Loucy (cell line): ENCODE measurements around the gene RERE.
A peak's percentile ranks its signal among the peaks of the same experiment; 100 is the strongest.

ENCODE experiments used
- H2AFZ ChIP-seq: fragments of 200-600 bp; sonication (generic); 2 replicates; pipeline ENCODE4 v1.6.0; 2016; ENCODE audit warnings: antibody characterized with exemption, mild to moderate bottlenecking, low read length, moderate library complexity
- H3F3A ChIP-seq: fragments of 200-600 bp; 2 replicates; pipeline ENCODE4 v1.6.0; 2016; ENCODE audit warnings: antibody characterized with exemption, low read depth, mild to moderate bottlenecking
- H3K27me3 ChIP-seq: fragments of 200-600 bp; sonication (generic); 2 replicates; pipeline ENCODE4 v1.6.1; 2014; ENCODE audit warnings: low read length, mild to moderate bottlenecking; ENCODE audit not compliant: insufficient read depth, poor library complexity, severe bottlenecking
- H3K36me3 ChIP-seq: fragments of 200-600 bp; sonication (generic); 2 replicates; pipeline ENCODE4 v1.6.1; 2016; ENCODE audit warnings: low read length; ENCODE audit not compliant: insufficient read depth
- H3K4me1 ChIP-seq: fragments of 200-600 bp; sonication (generic); 2 replicates; pipeline ENCODE4 v1.5.1; 2014; ENCODE audit warnings: low read length, mild to moderate bottlenecking; ENCODE audit not compliant: insufficient read depth, poor library complexity, severe bottlenecking
- H3K4me2 ChIP-seq: fragments of 200-600 bp; sonication (generic); 2 replicates; pipeline ENCODE4 v1.6.0; 2014; ENCODE audit warnings: antibody characterized with exemption, low read length, low read depth, mild to moderate bottlenecking; ENCODE audit not compliant: poor library complexity, severe bottlenecking
- H3K4me3 ChIP-seq: fragments of 200-600 bp; sonication (generic); 2 replicates; pipeline ENCODE4 v1.5.1; 2014; ENCODE audit warnings: low read length, mild to moderate bottlenecking, mixed read lengths; ENCODE audit not compliant: poor library complexity, severe bottlenecking
- H3K79me2 ChIP-seq: fragments of 200-600 bp; sonication (generic); 2 replicates; pipeline ENCODE4 v1.6.1; 2014; ENCODE audit warnings: low read length; ENCODE audit not compliant: insufficient read depth
- H3K9ac ChIP-seq: fragments of 200-600 bp; sonication (generic); 2 replicates; pipeline ENCODE4 v1.6.0; 2014; ENCODE audit warnings: mild to moderate bottlenecking, low read depth, low read length, moderate library complexity; ENCODE audit not compliant: poor library complexity, severe bottlenecking
- H3K9me2 ChIP-seq: fragments of 200-600 bp; sonication (generic); replicated peaks from 2 replicates; pipeline ENCODE4 v1.6.1; 2016; ENCODE audit warnings: low read depth, low read length, mixed read lengths
- H3K9me3 ChIP-seq: fragments of 200-600 bp; sonication (generic); 2 replicates; pipeline ENCODE4 v1.6.1; 2014; ENCODE audit warnings: mild to moderate bottlenecking, antibody characterized with exemption, low read length, low read depth; ENCODE audit not compliant: insufficient read depth
- H4K20me1 ChIP-seq: fragments of 200-600 bp; sonication (generic); 2 replicates; pipeline ENCODE4 v1.6.0; 2014; ENCODE audit warnings: antibody characterized with exemption, low read length, mild to moderate bottlenecking; ENCODE audit not compliant: insufficient read depth, poor library complexity, severe bottlenecking
- EZH2phosphoT487 ChIP-seq: fragments of 200-600 bp; IDR thresholded peaks from 2 replicates; pipeline ENCODE4 v1.6.1; 2018; ENCODE audit warnings: antibody characterized with exemption, mild to moderate bottlenecking, moderate library complexity, borderline replicate concordance
- TF ChIP-seq, protein P1 (sequence below): fragments of 200-600 bp; sonication (generic); conservative IDR thresholded peaks from 2 replicates; pipeline ENCODE4 v1.5.1; 2014; ENCODE audit warnings: mild to moderate bottlenecking, antibody characterized with exemption, low read length

The RERE gene

DNA sequence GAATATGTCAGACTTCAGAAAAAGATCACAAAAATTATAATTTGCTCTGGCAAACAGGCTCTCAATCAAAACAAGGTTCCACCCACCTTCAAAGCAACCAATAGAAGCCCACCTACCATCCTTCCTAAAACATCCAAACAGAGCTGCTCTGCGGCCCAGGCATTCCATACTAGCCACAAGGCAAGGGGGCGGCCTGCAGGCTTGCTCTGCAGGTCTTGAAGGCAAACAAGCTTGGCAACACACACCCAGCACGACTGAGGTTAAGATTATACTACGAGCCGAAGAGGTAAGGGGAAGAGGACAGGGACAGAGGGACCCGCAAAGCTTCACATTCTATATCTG, 292.3 kb downstream of the RERE start:
- Histone ChIP-seq H3K27me3 (no peaks in the 10 kb centered on the region), H4K20me1 (no peaks in the 10 kb centered on the region), H3K36me3 (peaks cover 5% of the 10 kb centered on the region; the same call in 1 of the 2 replicates), H3K4me3 (peak overlapping the region; percentile 74), H3K9me3 (no peaks in the 10 kb centered on the region), H2AFZ (no peak overlapping the region), H3K4me2 (peak overlapping the region; percentile 85), H3K9me2 (no peaks in the 10 kb centered on the region), H3K9ac (peak overlapping the region; percentile 68), H3F3A (no peaks in the 10 kb centered on the region), H3K79me2 (peaks cover 36% of the 10 kb centered on the region), H3K4me1 (peaks cover 44% of the 10 kb centered on the region)
- no peak for TF ChIP-seq EZH2phosphoT487
- TF ChIP-seq, protein P1, sequence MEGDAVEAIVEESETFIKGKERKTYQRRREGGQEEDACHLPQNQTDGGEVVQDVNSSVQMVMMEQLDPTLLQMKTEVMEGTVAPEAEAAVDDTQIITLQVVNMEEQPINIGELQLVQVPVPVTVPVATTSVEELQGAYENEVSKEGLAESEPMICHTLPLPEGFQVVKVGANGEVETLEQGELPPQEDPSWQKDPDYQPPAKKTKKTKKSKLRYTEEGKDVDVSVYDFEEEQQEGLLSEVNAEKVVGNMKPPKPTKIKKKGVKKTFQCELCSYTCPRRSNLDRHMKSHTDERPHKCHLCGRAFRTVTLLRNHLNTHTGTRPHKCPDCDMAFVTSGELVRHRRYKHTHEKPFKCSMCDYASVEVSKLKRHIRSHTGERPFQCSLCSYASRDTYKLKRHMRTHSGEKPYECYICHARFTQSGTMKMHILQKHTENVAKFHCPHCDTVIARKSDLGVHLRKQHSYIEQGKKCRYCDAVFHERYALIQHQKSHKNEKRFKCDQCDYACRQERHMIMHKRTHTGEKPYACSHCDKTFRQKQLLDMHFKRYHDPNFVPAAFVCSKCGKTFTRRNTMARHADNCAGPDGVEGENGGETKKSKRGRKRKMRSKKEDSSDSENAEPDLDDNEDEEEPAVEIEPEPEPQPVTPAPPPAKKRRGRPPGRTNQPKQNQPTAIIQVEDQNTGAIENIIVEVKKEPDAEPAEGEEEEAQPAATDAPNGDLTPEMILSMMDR = no peak

DNA sequence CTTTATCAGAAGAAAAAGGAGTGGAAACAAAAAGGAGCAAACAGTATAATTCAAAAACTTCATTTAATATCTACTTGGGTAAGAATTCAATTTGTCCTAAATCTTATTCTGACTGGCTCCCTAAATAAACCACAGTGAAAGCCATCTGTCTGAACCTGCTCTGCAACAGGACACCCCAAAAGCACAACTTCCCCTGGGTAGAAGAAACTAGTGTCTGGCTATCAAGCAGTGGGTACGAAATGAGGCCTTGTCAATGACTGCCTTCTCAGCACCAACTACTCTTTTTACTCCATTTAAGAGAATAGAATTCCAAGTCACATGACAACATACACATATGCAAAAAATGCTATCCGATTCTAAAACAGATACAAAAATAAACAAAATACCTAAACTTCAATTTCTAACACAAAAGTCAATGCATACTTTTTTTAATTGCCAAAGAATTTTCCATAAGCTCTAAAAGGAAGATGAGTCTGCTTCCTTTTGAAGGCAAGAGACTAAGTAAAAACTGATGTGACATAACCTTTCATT, 292.7 kb downstream of the RERE start:
- no peaks in the 10 kb centered on the region for H3K9me2 ChIP-seq
- no peaks in the 10 kb centered on the region for H3F3A ChIP-seq
- peak overlapping the region; percentile 68 for H3K9ac ChIP-seq
- peak overlapping the region; percentile 74 for H3K4me3 ChIP-seq
- H3K4me2 ChIP-seq = peak overlapping the region; percentile 85
- H3K36me3 ChIP-seq = peaks cover 5% of the 10 kb centered on the region; the same call in 1 of the 2 replicates
- H4K20me1 ChIP-seq = no peaks in the 10 kb centered on the region
- H3K27me3 ChIP-seq = no peaks in the 10 kb centered on the region
- no peak for TF ChIP-seq EZH2phosphoT487
- TF ChIP-seq, protein P1 = no peak
- H2AFZ ChIP-seq = no peak overlapping the region
- peaks cover 49% of the 10 kb centered on the region for H3K4me1 ChIP-seq
- H3K79me2 ChIP-seq = peaks cover 36% of the 10 kb centered on the region
- no peaks in the 10 kb centered on the region for H3K9me3 ChIP-seq

DNA sequence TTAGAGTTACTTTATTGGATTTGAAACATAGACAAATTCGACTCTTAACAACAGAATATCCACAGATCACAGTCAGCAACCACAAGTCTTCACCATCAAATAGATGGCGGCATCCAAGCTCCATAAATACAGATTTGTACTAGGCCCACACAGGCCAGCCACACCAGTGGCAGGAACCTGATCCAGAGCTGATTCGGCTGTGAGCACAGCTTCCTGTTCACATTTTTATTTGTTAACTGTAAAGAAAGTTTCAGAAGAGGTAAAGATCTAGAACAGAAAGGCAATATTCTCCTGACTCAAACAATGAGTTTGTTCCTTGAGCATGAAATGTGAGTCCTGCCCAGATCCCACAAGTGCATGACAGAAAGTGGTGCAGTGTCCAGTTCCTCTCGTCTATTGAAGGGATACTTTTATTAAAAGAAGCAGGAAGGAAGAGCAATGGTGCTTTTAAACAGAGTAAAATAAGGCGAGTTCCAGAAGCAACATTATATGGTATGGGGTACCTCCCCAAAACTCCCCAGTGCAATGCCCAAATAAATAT, 293.7 kb downstream of the RERE start:
- TF ChIP-seq, protein P1 = no peak
- TF ChIP-seq EZH2phosphoT487 = no peak
- Histone ChIP-seq H3K9me3 (no peaks in the 10 kb centered on the region), H3K4me1 (peaks cover 52% of the 10 kb centered on the region), H4K20me1 (no peaks in the 10 kb centered on the region), H3K36me3 (peaks cover 5% of the 10 kb centered on the region; the same call in 1 of the 2 replicates), H3K27me3 (no peaks in the 10 kb centered on the region), H3K9me2 (no peaks in the 10 kb centered on the region), H3F3A (no peaks in the 10 kb centered on the region), H2AFZ (no peak overlapping the region), H3K9ac (peak overlapping the region; percentile 68), H3K79me2 (peaks cover 41% of the 10 kb centered on the region), H3K4me2 (peak overlapping the region; percentile 85), H3K4me3 (peak overlapping the region; percentile 74)
